ENCODE results near the gene KCNK10.

KCNK10 gene

DNA sequence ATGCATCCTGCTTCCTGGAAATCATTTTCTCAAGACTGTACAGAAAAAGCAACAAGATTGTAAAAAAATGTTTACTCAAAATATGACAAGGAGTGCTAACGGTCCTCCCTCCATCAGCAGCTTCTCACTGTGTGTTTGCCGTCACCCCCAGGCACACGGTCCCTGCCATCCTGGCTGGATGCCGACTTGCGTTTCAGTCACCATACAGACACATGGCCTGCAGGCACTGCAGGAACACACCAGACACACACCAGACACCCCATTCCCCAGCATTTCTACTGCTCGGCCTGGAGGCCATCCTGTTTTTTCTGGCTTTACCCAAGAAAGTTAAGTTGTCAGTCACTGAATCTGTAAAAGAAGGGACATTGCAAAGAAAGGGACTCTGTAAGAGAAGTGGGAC is 10.8 kb downstream of the KCNK10 start:
- Histone ChIP-seq H3K36me3 (ENCODE audit: control insufficient read depth, insufficient read depth, low read length) (no peaks in the 10 kb centered on the region), H3K9me3 (ENCODE audit: control insufficient read depth, insufficient read depth, low read length) (no peaks in the 10 kb centered on the region), H3K4me3 (ENCODE audit: low read depth, low read length) (no peak overlapping the region), H3K9ac (ENCODE audit: low read depth, low read length) (no peak overlapping the region), H3K4me1 (ENCODE audit: control insufficient read depth, insufficient read depth, low read length) (no peaks in the 10 kb centered on the region), H3K27me3 (ENCODE audit: control insufficient read depth, insufficient read depth, low read length) (no peaks in the 10 kb centered on the region)

DNA sequence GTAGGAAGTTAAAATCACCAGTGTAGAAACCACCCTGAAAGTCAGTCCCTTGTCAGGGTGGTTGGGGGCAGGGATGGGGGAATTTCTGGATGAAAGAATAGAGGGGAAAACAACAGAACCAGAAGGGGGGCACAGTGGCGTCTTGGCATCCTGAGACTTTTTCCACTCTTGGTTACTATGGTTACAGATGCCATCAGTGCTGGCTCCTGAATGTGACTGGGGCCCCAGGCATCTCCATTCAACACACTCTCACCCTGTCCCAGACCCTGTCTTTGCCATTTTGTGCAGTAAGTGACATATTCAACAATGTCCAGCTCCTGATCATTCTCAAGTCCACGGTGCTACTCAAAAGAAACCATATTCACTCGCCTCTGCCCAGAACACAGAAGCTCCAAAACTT is 11.3 kb downstream of the KCNK10 start:
- Histone ChIP-seq H3K4me1 (ENCODE audit: control insufficient read depth, insufficient read depth, low read length) (no peaks in the 10 kb centered on the region), H3K9ac (ENCODE audit: low read depth, low read length) (no peak overlapping the region), H3K27me3 (ENCODE audit: control insufficient read depth, insufficient read depth, low read length) (no peaks in the 10 kb centered on the region), H3K9me3 (ENCODE audit: control insufficient read depth, insufficient read depth, low read length) (no peaks in the 10 kb centered on the region), H3K36me3 (ENCODE audit: control insufficient read depth, insufficient read depth, low read length) (no peaks in the 10 kb centered on the region), H3K4me3 (ENCODE audit: low read depth, low read length) (no peak overlapping the region)

DNA sequence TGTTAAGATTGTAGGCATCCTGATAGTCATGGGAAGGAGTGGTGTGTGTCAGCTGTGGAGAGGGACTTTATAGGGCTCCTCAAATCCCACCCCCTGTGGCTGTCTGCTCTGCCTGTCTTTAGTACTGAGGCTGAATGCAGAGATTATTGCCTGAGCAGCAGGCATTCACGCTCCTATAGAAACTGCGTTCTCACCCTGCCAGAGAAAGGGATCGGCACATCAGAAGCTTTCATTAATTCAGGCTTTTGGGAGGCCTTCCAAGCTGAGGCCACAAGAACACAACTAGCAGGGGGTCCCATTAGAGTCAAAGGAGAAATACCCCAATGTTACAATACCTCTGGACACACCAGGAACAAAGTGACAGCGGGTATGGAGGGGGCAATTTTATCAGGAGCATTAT is 12.6 kb downstream of the KCNK10 start:
- H3K9me3 ChIP-seq (ENCODE audit: control insufficient read depth, insufficient read depth, low read length), result no peaks in the 10 kb centered on the region
- H3K4me3 ChIP-seq (ENCODE audit: low read depth, low read length), result no peak overlapping the region
- no peaks in the 10 kb centered on the region for H3K27me3 ChIP-seq (ENCODE audit: control insufficient read depth, insufficient read depth, low read length)
- H3K36me3 ChIP-seq (ENCODE audit: control insufficient read depth, insufficient read depth, low read length), result no peaks in the 10 kb centered on the region
- H3K4me1 ChIP-seq (ENCODE audit: control insufficient read depth, insufficient read depth, low read length), result no peaks in the 10 kb centered on the region
- H3K9ac ChIP-seq (ENCODE audit: low read depth, low read length), result no peak overlapping the region

DNA sequence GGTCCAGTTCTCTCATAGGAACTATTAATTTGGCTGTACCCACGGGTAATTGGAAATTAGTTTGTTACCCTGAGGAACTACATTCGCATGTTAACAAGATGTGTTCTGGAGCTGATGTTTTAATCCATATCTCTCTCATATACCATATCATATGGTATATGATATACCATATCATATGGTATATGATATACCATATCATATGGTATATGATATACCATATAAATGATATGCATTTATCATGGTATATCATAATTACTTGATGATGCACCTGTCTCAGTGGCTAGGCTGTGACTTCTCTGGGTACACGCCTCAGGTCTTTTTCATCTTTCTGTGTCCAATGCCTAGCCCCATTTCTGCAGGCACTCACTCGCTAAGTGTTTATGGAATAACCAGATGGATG is 13.0 kb downstream of the KCNK10 start:
- Histone ChIP-seq H3K4me3 (ENCODE audit: low read depth, low read length) (no peak overlapping the region), H3K9me3 (ENCODE audit: control insufficient read depth, insufficient read depth, low read length) (no peaks in the 10 kb centered on the region), H3K4me1 (ENCODE audit: control insufficient read depth, insufficient read depth, low read length) (no peaks in the 10 kb centered on the region), H3K36me3 (ENCODE audit: control insufficient read depth, insufficient read depth, low read length) (no peaks in the 10 kb centered on the region), H3K9ac (ENCODE audit: low read depth, low read length) (no peak overlapping the region), H3K27me3 (ENCODE audit: control insufficient read depth, insufficient read depth, low read length) (no peaks in the 10 kb centered on the region)

DNA sequence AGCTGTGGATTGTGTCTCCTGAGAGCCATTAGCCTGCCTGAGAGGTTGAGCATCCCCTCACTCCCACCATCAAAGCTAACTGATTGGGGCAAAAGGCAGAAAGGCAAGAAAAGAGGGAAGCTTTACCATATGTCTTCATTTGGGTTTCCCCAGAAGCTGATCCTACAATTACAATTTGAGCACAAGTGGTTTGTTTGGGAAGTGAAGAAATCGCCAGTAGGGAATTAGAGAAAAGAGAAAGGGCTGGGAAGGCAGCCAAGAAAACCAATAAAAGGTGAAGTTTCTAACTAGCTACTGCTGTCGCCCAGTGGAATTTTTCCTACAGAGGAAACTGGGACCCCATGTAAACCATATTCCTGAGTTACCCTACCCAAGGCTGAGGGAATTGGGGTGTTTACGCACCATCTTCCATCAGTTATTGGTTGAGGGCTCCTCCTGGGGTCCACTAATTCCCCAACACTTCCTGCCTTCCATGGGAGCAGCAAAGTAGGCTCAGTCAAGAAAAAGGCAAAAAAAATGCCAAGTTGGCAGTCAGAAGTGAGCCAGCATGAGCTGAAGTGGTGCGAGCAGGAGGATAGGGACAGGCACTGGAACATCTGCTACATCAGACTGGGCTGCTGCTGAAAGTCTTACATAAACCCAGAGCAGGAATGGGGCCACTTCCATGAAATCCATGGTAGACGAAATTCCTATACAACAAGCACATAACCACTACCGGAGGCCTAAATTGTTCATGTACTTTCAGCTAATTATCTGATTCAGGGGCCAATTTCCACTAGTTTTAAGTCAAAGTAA is 17.3 kb downstream of the KCNK10 start:
- H3K27me3 ChIP-seq (ENCODE audit: control insufficient read depth, insufficient read depth, low read length), result no peaks in the 10 kb centered on the region
- no peaks in the 10 kb centered on the region for H3K4me1 ChIP-seq (ENCODE audit: control insufficient read depth, insufficient read depth, low read length)
- no peak overlapping the region for H3K9ac ChIP-seq (ENCODE audit: low read depth, low read length)
- H3K4me3 ChIP-seq (ENCODE audit: low read depth, low read length), result no peak overlapping the region
- H3K36me3 ChIP-seq (ENCODE audit: control insufficient read depth, insufficient read depth, low read length), result no peaks in the 10 kb centered on the region
- H3K9me3 ChIP-seq (ENCODE audit: control insufficient read depth, insufficient read depth, low read length), result no peaks in the 10 kb centered on the region

DNA sequence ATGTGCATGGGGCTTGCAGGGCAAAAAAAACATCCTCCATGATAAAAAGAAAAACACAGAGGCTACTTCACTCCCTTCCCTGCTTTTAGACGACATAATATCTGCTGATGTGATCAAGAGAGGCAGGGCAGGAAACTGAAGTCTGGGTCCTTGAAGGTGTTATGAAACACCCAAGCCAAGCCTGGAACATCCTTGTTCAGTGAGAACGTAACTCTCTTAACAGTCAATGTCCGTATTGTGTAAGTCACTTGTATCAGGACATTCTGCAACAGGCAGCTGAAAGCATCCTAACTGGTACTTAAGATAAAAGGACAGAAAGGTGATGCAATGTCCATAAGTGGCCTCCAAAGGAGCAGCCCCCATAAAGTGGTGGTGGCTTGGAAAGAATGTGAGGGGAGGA is 20.0 kb downstream of the KCNK10 start:
- Histone ChIP-seq H3K36me3 (ENCODE audit: control insufficient read depth, insufficient read depth, low read length) (no peaks in the 10 kb centered on the region), H3K9ac (ENCODE audit: low read depth, low read length) (no peak overlapping the region), H3K4me1 (ENCODE audit: control insufficient read depth, insufficient read depth, low read length) (no peaks in the 10 kb centered on the region)

DNA sequence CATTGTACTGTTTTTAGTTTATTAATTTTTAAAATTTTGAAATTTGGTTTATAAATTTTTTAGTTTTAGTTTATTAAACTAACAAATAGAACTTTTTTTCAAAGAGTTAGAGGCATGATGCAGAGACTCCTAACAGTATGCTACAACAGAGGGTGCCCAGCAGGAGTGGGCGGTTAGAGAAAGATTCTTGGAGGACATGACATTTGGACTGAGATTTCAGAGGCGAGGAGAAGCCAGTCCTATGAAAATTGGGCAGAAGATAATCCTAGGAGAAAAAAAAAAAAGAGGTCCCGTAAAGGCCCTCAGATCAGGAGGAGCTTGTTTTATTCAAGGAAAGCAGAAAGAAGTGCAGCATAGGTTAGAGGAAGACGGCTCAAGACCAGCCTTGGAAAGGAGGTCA is 21.7 kb downstream of the KCNK10 start:
- Histone ChIP-seq H3K9me3 (ENCODE audit: control insufficient read depth, insufficient read depth, low read length) (no peaks in the 10 kb centered on the region), H3K36me3 (ENCODE audit: control insufficient read depth, insufficient read depth, low read length) (no peaks in the 10 kb centered on the region), H3K4me3 (ENCODE audit: low read depth, low read length) (no peak overlapping the region), H3K9ac (ENCODE audit: low read depth, low read length) (no peak overlapping the region), H3K27me3 (ENCODE audit: control insufficient read depth, insufficient read depth, low read length) (no peaks in the 10 kb centered on the region), H3K4me1 (ENCODE audit: control insufficient read depth, insufficient read depth, low read length) (no peaks in the 10 kb centered on the region)

More for the DNA sequence above, 20.0 kb downstream of the KCNK10 start:
- Histone ChIP-seq H3K9me3 (ENCODE audit: control insufficient read depth, insufficient read depth, low read length) (no peaks in the 10 kb centered on the region), H3K27me3 (ENCODE audit: control insufficient read depth, insufficient read depth, low read length) (no peaks in the 10 kb centered on the region), H3K4me3 (ENCODE audit: low read depth, low read length) (no peak overlapping the region)

DNA sequence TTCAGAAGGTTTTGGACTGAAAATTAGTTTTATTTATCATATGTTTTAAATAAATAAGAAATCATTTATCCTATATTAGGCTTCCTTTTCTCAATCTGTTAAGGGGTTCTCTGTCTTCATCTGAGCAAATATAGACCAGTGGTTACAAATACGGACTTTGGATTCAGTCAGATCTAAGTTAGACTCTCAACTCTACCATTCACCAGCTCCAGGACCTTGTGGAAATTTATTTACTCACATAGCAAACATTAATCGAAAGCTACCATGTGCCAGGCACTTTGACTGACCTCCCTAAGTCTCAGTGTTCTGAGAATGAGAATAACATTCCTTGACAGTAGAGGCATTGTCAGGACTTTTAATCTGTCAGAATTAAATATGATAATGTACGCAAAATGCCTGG is 22.3 kb downstream of the KCNK10 start:
- Histone ChIP-seq H3K9me3 (ENCODE audit: control insufficient read depth, insufficient read depth, low read length) (no peaks in the 10 kb centered on the region), H3K4me3 (ENCODE audit: low read depth, low read length) (no peak overlapping the region), H3K4me1 (ENCODE audit: control insufficient read depth, insufficient read depth, low read length) (no peaks in the 10 kb centered on the region), H3K9ac (ENCODE audit: low read depth, low read length) (no peak overlapping the region), H3K36me3 (ENCODE audit: control insufficient read depth, insufficient read depth, low read length) (no peaks in the 10 kb centered on the region), H3K27me3 (ENCODE audit: control insufficient read depth, insufficient read depth, low read length) (no peaks in the 10 kb centered on the region)

DNA sequence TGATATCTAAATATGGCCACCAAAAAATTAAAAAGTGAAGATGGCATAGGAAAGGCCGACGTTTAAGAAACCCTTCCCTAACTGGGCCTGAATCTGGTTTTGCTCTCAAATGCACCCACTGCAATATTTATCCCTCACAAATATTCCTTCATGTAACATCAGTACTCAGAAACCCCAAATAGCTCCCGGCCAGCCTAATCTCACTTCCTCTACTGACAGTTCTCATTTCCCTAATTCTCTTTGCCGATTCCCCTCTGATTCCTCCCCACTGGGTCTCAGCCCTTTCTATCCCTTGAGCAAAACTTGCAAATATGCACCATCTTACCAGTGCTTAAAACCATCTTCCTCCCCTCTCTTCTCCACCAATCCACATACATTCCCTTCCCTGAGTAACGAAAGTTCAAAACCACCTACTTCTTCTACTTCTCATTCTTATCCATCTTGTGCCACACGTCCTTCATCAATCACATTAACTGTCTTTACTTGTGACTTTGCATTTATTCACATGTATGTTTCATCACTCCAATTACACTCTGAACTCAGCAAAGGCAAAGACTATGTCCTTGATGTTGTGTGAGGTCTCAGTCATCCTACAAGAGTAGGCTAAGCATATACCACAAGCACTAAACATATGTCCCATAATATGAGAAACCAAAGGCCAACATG is 23.1 kb downstream of the KCNK10 start:
- Histone ChIP-seq H3K36me3 (ENCODE audit: control insufficient read depth, insufficient read depth, low read length) (no peaks in the 10 kb centered on the region), H3K4me1 (ENCODE audit: control insufficient read depth, insufficient read depth, low read length) (no peaks in the 10 kb centered on the region), H3K9me3 (ENCODE audit: control insufficient read depth, insufficient read depth, low read length) (no peaks in the 10 kb centered on the region), H3K9ac (ENCODE audit: low read depth, low read length) (no peak overlapping the region), H3K4me3 (ENCODE audit: low read depth, low read length) (no peak overlapping the region), H3K27me3 (ENCODE audit: control insufficient read depth, insufficient read depth, low read length) (no peaks in the 10 kb centered on the region)

DNA sequence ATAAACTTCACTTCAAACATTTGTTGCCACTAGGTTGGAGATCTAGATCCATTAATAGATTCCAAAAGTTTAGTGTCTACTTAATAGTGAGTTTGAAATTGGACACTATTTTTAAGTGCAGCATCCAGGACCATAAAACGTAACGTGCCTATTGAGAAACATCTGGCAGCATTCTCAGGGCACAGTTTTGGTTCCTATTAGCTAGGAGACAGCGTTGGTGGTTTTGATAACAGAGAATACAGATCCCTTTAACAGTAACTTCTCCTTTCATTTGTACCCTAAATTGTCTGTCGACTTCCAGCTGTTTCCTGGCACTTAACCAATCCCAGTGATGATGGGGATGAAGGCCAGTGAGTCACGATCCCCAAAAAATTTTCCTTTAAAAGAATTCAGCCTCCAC is 25.8 kb downstream of the KCNK10 start:
- no peak overlapping the region for H3K9ac ChIP-seq (ENCODE audit: low read depth, low read length)
- H3K27me3 ChIP-seq (ENCODE audit: control insufficient read depth, insufficient read depth, low read length), result no peaks in the 10 kb centered on the region
- H3K4me1 ChIP-seq (ENCODE audit: control insufficient read depth, insufficient read depth, low read length), result no peaks in the 10 kb centered on the region
- H3K4me3 ChIP-seq (ENCODE audit: low read depth, low read length), result no peak overlapping the region
- no peaks in the 10 kb centered on the region for H3K9me3 ChIP-seq (ENCODE audit: control insufficient read depth, insufficient read depth, low read length)
- H3K36me3 ChIP-seq (ENCODE audit: control insufficient read depth, insufficient read depth, low read length), result no peaks in the 10 kb centered on the region

DNA sequence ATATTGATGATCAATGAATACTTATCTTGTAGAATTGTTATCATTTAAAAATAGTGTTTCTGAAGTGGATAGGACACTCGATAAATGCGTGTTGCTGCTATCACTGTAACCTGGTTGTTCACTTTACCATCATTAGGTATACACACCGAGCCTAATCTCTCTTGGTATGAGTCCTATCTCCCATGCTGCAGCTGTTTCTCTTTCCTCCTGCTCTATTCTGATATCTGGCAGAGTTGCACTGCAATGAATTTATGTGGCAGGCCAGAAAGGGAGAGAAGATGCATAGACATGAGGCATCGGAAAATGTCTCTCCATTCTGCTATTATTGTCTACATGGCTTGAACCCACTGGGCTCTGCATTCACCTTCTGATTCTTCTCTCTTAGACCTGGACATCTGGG is 26.7 kb downstream of the KCNK10 start:
- Histone ChIP-seq H3K36me3 (ENCODE audit: control insufficient read depth, insufficient read depth, low read length) (no peaks in the 10 kb centered on the region), H3K4me1 (ENCODE audit: control insufficient read depth, insufficient read depth, low read length) (no peaks in the 10 kb centered on the region), H3K9ac (ENCODE audit: low read depth, low read length) (no peak overlapping the region), H3K9me3 (ENCODE audit: control insufficient read depth, insufficient read depth, low read length) (no peaks in the 10 kb centered on the region), H3K27me3 (ENCODE audit: control insufficient read depth, insufficient read depth, low read length) (no peaks in the 10 kb centered on the region), H3K4me3 (ENCODE audit: low read depth, low read length) (no peak overlapping the region)

DNA sequence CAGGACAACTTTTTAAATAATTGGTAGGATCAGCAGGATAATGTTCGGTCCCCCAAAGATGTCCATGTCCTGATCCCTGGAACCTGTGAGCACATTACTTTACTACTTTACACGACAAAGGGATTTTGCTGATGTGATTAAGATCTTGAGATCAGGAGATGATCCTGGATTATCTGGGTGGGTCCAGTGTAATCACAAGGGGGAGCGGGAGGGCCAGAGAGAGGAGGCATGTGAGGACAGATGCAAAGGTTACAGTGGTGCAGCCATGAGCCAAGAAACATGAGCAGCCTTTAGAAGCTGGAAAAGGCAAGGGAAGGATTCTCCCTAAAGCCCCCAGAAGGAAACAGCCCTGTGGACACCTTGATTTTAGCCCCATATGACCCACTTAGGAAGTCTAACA is 33.1 kb downstream of the KCNK10 start:
- Histone ChIP-seq H3K4me1 (ENCODE audit: control insufficient read depth, insufficient read depth, low read length) (no peaks in the 10 kb centered on the region), H3K9me3 (ENCODE audit: control insufficient read depth, insufficient read depth, low read length) (no peaks in the 10 kb centered on the region), H3K9ac (ENCODE audit: low read depth, low read length) (no peak overlapping the region), H3K4me3 (ENCODE audit: low read depth, low read length) (no peak overlapping the region), H3K36me3 (ENCODE audit: control insufficient read depth, insufficient read depth, low read length) (no peaks in the 10 kb centered on the region), H3K27me3 (ENCODE audit: control insufficient read depth, insufficient read depth, low read length) (no peaks in the 10 kb centered on the region)
